Measurements from ENCODE around the gene MAGEB3.
"Not testable (repeated sequence)": the region's sequence is repeated elsewhere in the genome, so short reads cannot be mapped to it uniquely, and the experiment has no call there.

MAGEB3 gene, protein sequence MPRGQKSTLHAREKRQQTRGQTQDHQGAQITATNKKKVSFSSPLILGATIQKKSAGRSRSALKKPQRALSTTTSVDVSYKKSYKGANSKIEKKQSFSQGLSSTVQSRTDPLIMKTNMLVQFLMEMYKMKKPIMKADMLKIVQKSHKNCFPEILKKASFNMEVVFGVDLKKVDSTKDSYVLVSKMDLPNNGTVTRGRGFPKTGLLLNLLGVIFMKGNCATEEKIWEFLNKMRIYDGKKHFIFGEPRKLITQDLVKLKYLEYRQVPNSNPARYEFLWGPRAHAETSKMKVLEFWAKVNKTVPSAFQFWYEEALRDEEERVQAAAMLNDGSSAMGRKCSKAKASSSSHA

GRCh38 chrX:30230395-30230794 lies at the start of gene MAGEB3:
TSS of gene MAGEB3 (plus strand) at chrX:30230657. CDS start at chrX:30235925, 5,268 bp downstream.
- DNase-seq: no peak

DNA sequence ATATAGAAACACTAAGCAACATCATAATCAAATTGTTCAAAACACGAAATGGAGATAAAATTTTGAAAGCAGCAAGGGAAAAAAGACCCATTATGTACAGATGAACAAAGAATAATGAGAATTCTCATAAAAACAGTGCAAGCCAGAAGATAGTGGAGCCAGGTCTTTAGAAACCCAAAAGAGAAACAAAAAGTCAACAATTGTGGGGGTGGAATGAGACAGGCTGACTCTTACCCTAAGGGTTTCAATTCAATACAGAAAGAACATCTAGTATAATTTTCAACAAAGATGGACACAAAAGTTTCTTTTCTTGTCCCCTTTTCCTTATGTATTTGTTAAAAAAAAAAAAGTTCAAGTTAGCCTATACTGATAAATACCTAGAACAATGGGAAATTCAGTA lies 49.1 kb upstream of the MAGEB3 start:
- no peak for DNase-seq

GRCh38 chrX:30183554-30183953 lies 46.9 kb upstream of the MAGEB3 start:
- DNase-seq: no peak

DNA sequence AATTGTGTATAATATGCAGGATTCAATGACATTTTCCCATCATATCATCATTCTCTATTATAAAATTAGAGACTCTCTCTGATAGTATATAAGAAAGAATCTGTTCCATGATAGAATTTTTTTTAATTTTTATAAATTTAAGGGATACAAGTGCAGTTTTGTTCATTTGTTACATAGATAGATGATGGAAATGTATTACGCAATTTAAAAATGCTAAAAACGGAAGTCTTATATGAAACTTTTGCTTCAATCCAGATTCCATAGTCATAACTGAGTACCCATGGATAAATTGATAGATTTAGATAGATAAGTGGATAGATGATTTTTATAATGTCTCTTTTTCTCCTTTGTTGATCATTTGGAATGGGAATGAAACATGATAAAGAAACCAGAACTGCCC lies 40.0 kb upstream of the MAGEB3 start:
- no peak for DNase-seq

GRCh38 chrX:30193910-30194309 lies 36.5 kb upstream of the MAGEB3 start:
- DNase-seq: not testable (repeated sequence)

- no peak for DNase-seq
These were observed 34.1 kb upstream of the MAGEB3 start for GRCh38 chrX:30196322-30196721.

DNA sequence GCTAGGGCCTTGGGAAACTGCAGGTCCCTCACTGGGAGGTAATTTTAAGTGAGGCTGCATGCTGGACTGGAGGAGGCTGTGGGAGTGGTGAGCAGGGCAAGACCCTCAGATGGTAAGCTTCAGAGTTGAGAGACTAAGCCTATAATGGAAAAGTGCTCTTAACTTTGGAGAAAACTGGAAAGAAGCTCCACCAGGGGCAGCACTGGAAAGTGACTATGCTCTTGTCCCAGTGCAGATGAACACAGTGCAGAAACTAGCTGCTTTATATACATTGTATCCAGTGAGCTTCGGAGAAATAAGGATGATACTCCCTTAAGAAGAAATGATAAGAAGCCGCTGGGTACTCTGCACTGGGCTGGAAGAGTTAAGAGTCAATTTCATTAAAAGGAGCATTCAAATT lies 18.3 kb upstream of the MAGEB3 start:
- DNase-seq: no peak

GRCh38 chrX:30215357-30215843 lies 15.1 kb upstream of the MAGEB3 start, which contains the start of gene MAGEB2:
TSS of gene MAGEB2 (plus strand) at chrX:30215563. CDS start at chrX:30218581, 3,018 bp downstream.
- no peak for DNase-seq

DNA sequence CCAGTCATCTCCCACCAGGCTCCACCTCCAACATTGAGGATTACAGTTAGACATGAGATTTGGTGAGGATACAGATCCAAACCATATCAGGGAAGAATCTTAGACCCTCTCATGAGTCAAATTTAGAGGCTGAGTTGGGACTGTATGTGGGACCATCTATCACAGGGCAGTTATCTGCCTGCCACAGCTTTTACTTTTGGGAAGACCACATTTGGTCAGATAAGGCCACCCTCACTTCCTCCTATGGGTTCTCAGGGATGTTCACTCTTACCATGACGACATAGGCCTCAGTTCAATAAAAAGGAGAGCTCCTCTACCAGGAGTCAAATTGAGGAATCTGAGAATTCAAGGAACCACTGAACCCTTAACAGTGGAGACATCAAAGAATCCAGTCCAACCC lies 13.0 kb upstream of the MAGEB3 start:
- no peak for DNase-seq

GRCh38 chrX:30219372-30219771 lies 11.1 kb upstream of the MAGEB3 start:
- DNase-seq: no peak

- DNase-seq: no peak
These were observed 9.8 kb upstream of the MAGEB3 start for GRCh38 chrX:30220661-30221060.

DNA sequence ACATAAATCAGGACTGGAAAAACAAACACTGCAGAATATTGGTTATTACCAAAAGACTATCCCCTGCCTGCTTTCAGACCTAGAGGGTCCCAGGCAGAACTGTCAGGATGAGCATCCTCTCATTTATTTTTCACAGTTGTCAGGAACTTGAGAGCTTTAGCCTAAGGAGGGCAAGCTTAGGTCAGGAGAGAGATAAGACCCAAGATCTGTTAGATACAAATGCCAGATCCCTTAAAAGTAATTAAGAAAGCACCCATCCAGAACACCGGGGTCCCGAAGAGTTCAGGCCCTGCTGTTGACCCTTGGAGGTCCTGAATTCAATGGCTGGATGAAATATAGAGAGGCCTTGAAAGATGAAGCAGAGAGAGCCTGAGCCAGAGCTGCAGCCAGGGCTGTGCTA lies 5.9 kb upstream of the MAGEB3 start:
- DNase-seq: no peak

DNA sequence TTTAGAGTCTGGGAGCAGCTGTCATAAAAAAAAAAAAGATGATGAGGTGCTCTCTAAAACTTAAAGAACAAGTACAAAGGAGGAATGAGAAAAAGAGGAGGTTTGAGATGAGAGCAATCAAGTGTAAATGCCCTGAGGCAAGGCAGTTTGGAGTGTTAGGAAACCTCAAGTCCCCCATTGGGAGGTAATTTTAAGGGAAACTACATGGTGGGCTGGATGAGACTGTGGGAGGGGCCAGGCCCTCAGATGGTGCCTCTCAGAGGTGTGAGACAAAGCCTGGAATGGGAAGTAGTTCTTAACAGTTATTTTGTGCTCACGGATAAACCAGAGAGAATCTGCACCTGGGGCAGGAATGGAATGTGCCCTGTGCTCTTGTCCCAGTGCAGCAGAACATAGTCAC lies 1.9 kb upstream of the MAGEB3 start:
- no peak for DNase-seq

- no peak for DNase-seq
These were observed 11.4 kb downstream of the MAGEB3 start, which contains the start of gene MAGEB4 for GRCh38 chrX:30241724-30242415. TSS of gene MAGEB4 (plus strand) at chrX:30242000. CDS start at chrX:30242136, 136 bp downstream.

DNA sequence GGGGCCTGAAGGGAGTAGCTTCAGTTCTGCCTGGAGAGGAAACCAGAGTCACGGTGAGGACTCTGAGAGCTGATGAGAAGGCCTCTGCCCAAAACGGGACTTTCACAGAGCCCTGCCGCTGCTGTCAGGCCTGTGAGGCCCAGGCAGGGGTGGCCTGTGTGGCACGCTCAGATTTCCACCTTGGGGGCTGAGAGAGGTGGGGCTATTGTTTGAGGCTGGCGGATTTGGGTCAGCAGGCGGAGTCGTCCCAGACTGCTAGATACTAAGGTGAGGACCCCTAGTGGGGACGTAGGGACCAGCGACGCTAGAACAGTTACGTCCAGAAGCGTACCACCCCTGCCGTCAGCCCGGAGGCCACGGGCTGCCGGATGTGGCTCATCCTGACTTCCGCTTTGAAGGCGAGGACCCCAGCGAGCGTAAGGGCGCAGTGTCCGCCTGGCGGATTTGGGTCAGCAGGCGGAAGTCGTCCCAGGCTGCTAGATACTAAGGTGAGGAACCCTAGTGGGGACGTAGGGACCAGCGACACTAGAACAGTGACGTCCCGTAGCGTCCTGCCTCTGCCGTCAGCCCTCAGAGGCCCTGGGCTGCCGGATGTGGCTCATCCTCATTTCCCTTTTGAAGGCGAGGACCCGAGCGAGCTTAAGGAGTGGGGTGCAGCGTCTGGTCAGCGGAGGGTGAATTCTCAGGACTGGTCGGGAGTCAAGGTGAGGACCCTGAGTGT lies 16.5 kb downstream of the MAGEB3 start, which contains the start of gene MAGEB1:
Gene MAGEB1 (plus strand): TSS at position 378 of the 721 bp plus-strand sequence. CDS start 3,348 bp downstream, outside the sequence.
- DNase-seq: no peak

GRCh38 chrX:30248854-30249253 lies 18.4 kb downstream of the MAGEB3 start:
- no peak for DNase-seq

- DNase-seq: no peak
These were observed 22.8 kb downstream of the MAGEB3 start for GRCh38 chrX:30253257-30253656.

- no peak for DNase-seq
These were observed 29.5 kb downstream of the MAGEB3 start for GRCh38 chrX:30259927-30260326.

DNA sequence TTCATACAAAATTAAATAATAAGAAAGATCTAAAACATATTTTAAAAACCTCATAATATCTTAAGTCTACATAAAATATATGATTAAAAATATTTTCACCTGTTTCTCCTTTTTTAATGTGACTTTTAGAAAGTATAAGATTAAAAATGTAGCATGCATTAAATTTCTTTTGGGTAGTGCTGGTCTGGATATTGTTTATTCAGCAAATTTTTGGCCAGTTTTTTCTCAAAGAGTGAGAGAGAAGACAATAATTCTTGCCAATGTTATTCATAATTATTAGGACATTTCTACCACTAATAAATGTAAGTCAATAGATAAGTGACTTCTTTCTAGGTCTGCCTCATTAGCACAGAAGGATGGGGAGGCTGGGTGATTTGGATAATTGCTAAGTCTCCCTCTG lies 30.6 kb downstream of the MAGEB3 start:
- DNase-seq: no peak

DNA sequence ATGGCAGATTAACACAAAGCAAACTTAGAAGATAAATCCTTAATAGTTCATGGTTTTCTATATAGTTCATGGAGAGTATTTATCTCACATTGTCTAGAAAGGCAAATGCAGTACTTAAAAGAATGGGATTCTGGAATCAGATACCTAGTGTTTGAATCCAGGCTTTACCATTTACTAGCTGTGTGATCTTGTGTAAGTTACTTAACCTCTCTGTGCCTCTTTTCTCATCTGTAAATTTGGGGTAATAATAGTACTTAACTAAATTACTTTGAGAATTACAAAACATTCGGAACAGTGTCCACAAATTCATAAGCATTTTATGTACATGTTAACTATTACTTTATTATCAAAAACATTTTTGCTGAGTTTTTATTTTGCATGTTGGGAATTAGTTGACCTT lies 32.3 kb downstream of the MAGEB3 start:
- no peak for DNase-seq

DNA sequence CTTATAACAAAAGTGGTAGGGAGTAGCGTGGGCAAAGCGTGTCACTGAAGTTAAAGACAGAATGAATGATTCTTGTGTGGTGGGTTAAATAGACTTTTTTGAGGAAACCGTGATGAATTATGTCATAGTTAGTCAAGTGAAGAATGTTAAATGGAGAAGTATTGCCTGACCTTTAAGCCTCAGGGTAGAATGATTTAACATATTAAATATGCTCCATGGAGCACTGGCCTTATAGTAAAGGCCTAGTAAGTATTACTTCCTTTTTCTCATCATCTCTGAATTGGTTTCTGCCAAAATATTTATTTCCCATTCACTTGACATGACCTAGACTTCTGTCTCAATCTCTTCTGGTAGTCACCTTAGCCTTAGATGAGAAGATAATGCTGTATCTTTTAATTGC lies 40.2 kb downstream of the MAGEB3 start:
- DNase-seq: no peak

DNA sequence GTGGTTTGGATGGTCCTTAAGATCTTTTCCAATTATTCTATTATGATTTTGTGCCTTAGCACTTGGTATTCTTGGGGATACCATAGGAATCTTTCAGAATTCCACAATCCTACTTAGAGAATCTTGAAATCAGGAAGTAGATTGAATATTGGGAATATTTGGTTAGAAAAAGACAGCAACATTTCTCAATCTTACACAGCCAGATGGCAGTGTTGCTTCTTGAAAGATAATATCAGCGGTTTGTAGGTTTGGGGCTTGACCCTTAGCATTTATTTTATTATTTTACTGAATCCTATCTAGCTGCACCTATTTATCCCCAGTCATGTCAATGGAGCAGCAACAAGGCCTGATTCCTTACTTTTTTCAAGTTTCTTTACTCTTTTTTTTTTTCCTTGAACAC lies 45.0 kb downstream of the MAGEB3 start:
- DNase-seq: no peak

GRCh38 chrX:30278365-30278764 lies 47.9 kb downstream of the MAGEB3 start:
- DNase-seq: no peak
